Measurements from ENCODE around the gene TMEM184C.

GRCh38 chr4:147651563-147651962 lies 34.4 kb downstream of the TMEM184C start:
- TF ChIP-seq CTCF (IDR thresholded peaks at IDR 0.05; ENCODE audit: insufficient read depth, low read length) (no peak), REST (IDR thresholded peaks at IDR 0.05; ENCODE audit: insufficient replicate concordance, low read depth) (no peak), POLR2AphosphoS5 (IDR thresholded peaks at IDR 0.05; ENCODE audit: low read depth) (no peak), SPI1 (IDR thresholded peaks at IDR 0.05; ENCODE audit: borderline replicate concordance, low read depth) (no peak), GABPA (IDR thresholded peaks at IDR 0.05; ENCODE audit: low read depth) (no peak)
